ENCODE results near the gene FARS2. TPM values are rescaled to one million over a fixed set of nuclear protein-coding genes. Genes with fewer than 3 reads are reported as not detected.

The FARS2 gene
- total and polyA plus RNA-seq, 2 of the 13 experiments (the other 11 are each of a cell fraction or from before 2014, with no cell fraction given), result 15.4 to 26.0 TPM

GRCh38 chr6:5710936-5711335, 449.6 kb downstream of the FARS2 start:
- Histone ChIP-seq H3K36me3 (replicated peaks in 1 of 2; ENCODE audit: control insufficient read depth in 1 of 2, insufficient read depth in 2 of 2, low read length in 2 of 2) (no peaks in the 10 kb centered on the region), H3K9me3 (ENCODE audit: low read length) (no peaks in the 10 kb centered on the region), H3K27me3 (ENCODE audit: control insufficient read depth in 1 of 2, insufficient read depth in 2 of 2, low read length in 2 of 2) (no peaks in the 10 kb centered on the region), H3K4me3 (replicated peaks in 1 of 3; ENCODE audit: insufficient read depth in 1 of 3, low read depth in 2 of 3, low read length in 3 of 3) (no peak overlapping the region), H3K9ac (ENCODE audit: insufficient read depth, low read depth, low read length) (no peak overlapping the region), H2AFZ (ENCODE audit: low read length) (no peak overlapping the region), H3K4me2 (ENCODE audit: low read depth, low read length) (no peak overlapping the region), H3K79me2 (ENCODE audit: insufficient read depth, low read length) (no peaks in the 10 kb centered on the region), H4K20me1 (ENCODE audit: insufficient read depth, low read length) (0 out of 2 replicates have a peak, but pooled peaks cover 3% of the 10 kb centered on the region), H3K4me1 (ENCODE audit: insufficient read depth, low read length) (peaks cover 25% of the 10 kb centered on the region), H3K27ac (ENCODE audit: extremely low read length, insufficient read depth, low read length) (no peak overlapping the region)
- DNase-seq (ENCODE audit: low spot score) (no peak), ATAC-seq (no peak), FAIRE-seq (no peak)
- TF ChIP-seq ZNF354B (CRISPR knock-in tag; IDR thresholded peaks at IDR 0.05) (no peak), ZBTB38 (CRISPR knock-in tag; IDR thresholded peaks at IDR 0.05) (no peak), KIAA2018 (CRISPR knock-in tag; IDR thresholded peaks at IDR 0.05; ENCODE audit: borderline replicate concordance) (no peak), ZSCAN29 (CRISPR knock-in tag; conservative IDR thresholded peaks at IDR 0.05) (no peak), PAXIP1 (CRISPR knock-in tag; conservative IDR thresholded peaks at IDR 0.05) (no peak), SP4 (CRISPR knock-in tag; IDR thresholded peaks at IDR 0.05) (no peak), BATF2 (CRISPR knock-in tag; IDR thresholded peaks at IDR 0.05) (no peak)
- in situ Hi-C loops (cut with HindIII; ENCODE audit: extremely low pct_ligation_motif_present, low pct_unique_long_range_greater_than_20kb) (no loop called here), intact Hi-C loops (cut with micrococcal nuclease; ENCODE audit: unreplicated experiment) (no loop called here)
- no TSS peak for BruUV-seq (replicated peaks)
- CTCF ChIA-PET (ENCODE audit: low intra/inter-chr PET ratio, low total read pairs), result no interaction called here
- WGBS (ENCODE audit: low lambda C conversion rate), result 97% methylated on average over 4 of the region's 4 CpGs
- POLR2A ChIA-PET, result no interaction called here

Measured in HepG2 (cell line).